ENCODE data around the gene SMIM10.
"Not testable (repeated sequence)": the region's sequence is repeated elsewhere in the genome, so short reads cannot be mapped to it uniquely, and the experiment has no call there.

Gene SMIM10

DNA sequence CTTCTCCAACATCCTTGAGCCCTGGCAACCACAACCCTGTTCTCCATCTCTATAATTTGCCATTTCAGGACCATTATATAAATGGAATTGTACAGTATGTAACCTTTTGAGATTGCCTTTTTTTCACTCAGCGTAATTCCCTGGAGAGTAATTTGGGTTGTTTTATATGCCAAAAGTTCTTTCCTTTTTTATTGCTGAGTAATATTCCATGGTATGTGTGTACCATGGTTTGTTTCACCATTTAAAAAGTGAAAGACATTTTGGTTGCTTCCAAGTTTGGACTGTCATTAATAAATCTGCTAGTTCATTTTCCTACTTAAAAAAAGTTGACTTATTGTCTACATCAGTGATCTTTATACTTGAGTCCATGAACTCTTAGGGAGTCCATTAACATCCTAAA is 33.0 kb upstream of the SMIM10 start:
- Histone ChIP-seq H3K27ac (ENCODE audit: low read length) (no peak overlapping the region), H3K9ac (ENCODE audit: low read length) (no peak overlapping the region), H3K27me3 (ENCODE audit: low read depth, low read length) (no peaks in the 10 kb centered on the region), H3K36me3 (replicated peaks; ENCODE audit: low read depth, low read length) (no peaks in the 10 kb centered on the region), H3K4me3 (ENCODE audit: low read length) (no peak overlapping the region), H4K20me1 (ENCODE audit: insufficient read depth, low read length) (no peaks in the 10 kb centered on the region), H2AFZ (ENCODE audit: low read depth, low read length) (no peak overlapping the region), H3K4me1 (ENCODE audit: low read length) (no peaks in the 10 kb centered on the region), H3K4me2 (ENCODE audit: low read length) (no peak overlapping the region), H3K79me2 (ENCODE audit: low read length) (no peaks in the 10 kb centered on the region), H3K9me3 (ENCODE audit: insufficient read depth, low read length) (no peaks in the 10 kb centered on the region)
- TF ChIP-seq EZH2phosphoT487 (IDR thresholded peaks at IDR 0.05; ENCODE audit: low read depth) = no peak
- TF ChIP-seq, protein P1, sequence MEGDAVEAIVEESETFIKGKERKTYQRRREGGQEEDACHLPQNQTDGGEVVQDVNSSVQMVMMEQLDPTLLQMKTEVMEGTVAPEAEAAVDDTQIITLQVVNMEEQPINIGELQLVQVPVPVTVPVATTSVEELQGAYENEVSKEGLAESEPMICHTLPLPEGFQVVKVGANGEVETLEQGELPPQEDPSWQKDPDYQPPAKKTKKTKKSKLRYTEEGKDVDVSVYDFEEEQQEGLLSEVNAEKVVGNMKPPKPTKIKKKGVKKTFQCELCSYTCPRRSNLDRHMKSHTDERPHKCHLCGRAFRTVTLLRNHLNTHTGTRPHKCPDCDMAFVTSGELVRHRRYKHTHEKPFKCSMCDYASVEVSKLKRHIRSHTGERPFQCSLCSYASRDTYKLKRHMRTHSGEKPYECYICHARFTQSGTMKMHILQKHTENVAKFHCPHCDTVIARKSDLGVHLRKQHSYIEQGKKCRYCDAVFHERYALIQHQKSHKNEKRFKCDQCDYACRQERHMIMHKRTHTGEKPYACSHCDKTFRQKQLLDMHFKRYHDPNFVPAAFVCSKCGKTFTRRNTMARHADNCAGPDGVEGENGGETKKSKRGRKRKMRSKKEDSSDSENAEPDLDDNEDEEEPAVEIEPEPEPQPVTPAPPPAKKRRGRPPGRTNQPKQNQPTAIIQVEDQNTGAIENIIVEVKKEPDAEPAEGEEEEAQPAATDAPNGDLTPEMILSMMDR (IDR thresholded peaks at IDR 0.05; ENCODE audit: low read depth, low read length) = no peak

DNA sequence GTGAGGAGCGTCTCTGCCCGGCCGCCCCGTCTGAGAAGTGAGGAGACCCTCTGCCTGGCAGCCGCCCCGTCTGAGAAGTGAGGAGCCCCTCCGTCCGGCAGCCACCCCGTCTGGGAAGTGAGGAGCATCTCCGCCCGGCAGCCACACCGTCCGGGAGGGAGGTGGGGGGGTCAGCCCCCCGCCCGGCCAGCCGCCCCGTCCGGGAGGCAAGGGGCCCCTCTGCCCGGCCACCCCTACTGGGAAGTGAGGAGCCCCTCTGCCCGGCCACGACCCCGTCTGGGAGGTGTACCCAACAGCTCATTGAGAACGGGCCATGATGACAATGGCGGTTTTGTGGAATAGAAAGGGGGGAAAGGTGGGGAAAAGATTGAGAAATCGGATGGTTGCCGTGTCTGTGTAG is 30.4 kb upstream of the SMIM10 start:
- not testable (repeated sequence) for H3K9me3 ChIP-seq (ENCODE audit: insufficient read depth, low read length); H3K27me3 ChIP-seq (ENCODE audit: low read depth, low read length); H3K4me2 ChIP-seq (ENCODE audit: low read length); H2AFZ ChIP-seq (ENCODE audit: low read depth, low read length); H3K4me3 ChIP-seq (ENCODE audit: low read length); H3K4me1 ChIP-seq (ENCODE audit: low read length); H3K27ac ChIP-seq (ENCODE audit: low read length); H3K79me2 ChIP-seq (ENCODE audit: low read length); H4K20me1 ChIP-seq (ENCODE audit: insufficient read depth, low read length); H3K9ac ChIP-seq (ENCODE audit: low read length); H3K36me3 ChIP-seq (replicated peaks; ENCODE audit: low read depth, low read length)

DNA sequence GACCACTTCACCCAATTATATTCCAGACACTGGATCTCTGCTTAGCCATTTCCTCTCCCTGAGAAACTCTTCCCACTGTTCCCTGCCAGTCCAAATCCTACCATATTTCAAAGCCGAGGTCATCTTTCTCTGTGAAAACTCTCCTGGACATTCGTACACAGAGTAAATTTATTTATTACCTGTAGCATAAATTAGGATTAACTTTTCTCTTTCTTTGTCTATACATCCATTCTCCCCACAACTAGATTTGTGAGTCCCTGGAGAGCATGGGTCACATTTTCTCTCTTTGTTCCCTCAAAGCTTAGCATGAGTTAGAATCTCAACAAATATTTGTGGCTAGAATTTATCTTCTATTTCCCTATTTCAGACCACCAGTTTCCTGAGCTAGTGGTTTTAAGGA is 27.8 kb upstream of the SMIM10 start:
- Histone ChIP-seq H3K27me3 (ENCODE audit: low read depth, low read length) (no peaks in the 10 kb centered on the region), H3K4me1 (ENCODE audit: low read length) (no peaks in the 10 kb centered on the region), H4K20me1 (ENCODE audit: insufficient read depth, low read length) (no peaks in the 10 kb centered on the region), H3K27ac (ENCODE audit: low read length) (no peak overlapping the region), H2AFZ (ENCODE audit: low read depth, low read length) (no peak overlapping the region), H3K79me2 (ENCODE audit: low read length) (no peaks in the 10 kb centered on the region), H3K9me3 (ENCODE audit: insufficient read depth, low read length) (no peaks in the 10 kb centered on the region), H3K9ac (ENCODE audit: low read length) (no peak overlapping the region), H3K4me3 (ENCODE audit: low read length) (no peak overlapping the region), H3K4me2 (ENCODE audit: low read length) (no peak overlapping the region), H3K36me3 (replicated peaks; ENCODE audit: low read depth, low read length) (no peaks in the 10 kb centered on the region)
- TF ChIP-seq, protein P1 (IDR thresholded peaks at IDR 0.05; ENCODE audit: low read depth, low read length) = no peak
- TF ChIP-seq EZH2phosphoT487 (IDR thresholded peaks at IDR 0.05; ENCODE audit: low read depth) = no peak

DNA sequence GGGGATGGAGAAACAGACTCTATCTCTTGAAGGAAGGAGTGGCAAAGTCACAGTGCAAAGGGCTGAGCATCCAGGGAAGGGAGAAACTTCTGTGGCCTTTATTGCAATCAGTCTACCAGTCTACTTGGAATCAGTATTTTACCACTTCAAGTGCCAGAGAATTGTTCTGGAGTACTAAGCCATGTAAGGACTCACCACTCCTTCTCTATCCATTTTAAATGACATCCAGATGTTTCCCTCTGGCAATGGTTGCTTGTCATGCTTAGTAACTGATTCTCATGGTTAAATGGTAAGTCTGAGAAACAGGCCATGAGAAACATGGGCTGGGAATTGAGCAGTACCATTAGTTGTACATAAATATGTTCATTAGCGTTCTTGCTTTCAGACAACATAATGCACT is 21.1 kb upstream of the SMIM10 start:
- H2AFZ ChIP-seq (ENCODE audit: low read depth, low read length) = no peak overlapping the region
- no peaks in the 10 kb centered on the region for H3K27me3 ChIP-seq (ENCODE audit: low read depth, low read length)
- no peak overlapping the region for H3K4me3 ChIP-seq (ENCODE audit: low read length)
- no peaks in the 10 kb centered on the region for H3K9me3 ChIP-seq (ENCODE audit: insufficient read depth, low read length)
- TF ChIP-seq, protein P1 (IDR thresholded peaks at IDR 0.05; ENCODE audit: low read depth, low read length) = no peak
- TF ChIP-seq EZH2phosphoT487 (IDR thresholded peaks at IDR 0.05; ENCODE audit: low read depth) = no peak
- H3K9ac ChIP-seq (ENCODE audit: low read length) = no peak overlapping the region
- no peaks in the 10 kb centered on the region for H3K79me2 ChIP-seq (ENCODE audit: low read length)
- no peaks in the 10 kb centered on the region for H3K36me3 ChIP-seq (replicated peaks; ENCODE audit: low read depth, low read length)
- no peaks in the 10 kb centered on the region for H4K20me1 ChIP-seq (ENCODE audit: insufficient read depth, low read length)
- no peak overlapping the region for H3K4me2 ChIP-seq (ENCODE audit: low read length)
- no peaks in the 10 kb centered on the region for H3K4me1 ChIP-seq (ENCODE audit: low read length)
- H3K27ac ChIP-seq (ENCODE audit: low read length) = no peak overlapping the region

DNA sequence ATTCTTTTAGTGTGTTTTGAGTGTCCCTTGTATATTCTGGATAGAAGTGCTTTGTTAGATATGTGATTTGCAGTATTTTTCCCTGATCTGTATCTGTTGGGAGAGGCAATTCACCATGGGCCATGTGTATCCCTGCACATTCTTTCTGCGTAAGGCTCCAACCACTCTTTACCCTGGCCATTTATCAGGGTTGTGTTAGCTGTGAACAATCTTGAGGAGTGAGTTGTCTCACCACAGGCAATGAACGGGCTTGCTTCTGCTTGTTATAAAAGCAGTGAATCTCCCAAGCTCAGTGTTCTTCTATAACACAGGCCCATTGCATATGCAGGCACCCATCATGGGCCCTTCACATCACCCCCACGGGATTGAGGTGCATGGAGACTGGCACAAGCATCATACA is 18.9 kb upstream of the SMIM10 start:
- H3K79me2 ChIP-seq (ENCODE audit: low read length) = no peaks in the 10 kb centered on the region
- no peak overlapping the region for H2AFZ ChIP-seq (ENCODE audit: low read depth, low read length)
- H3K9me3 ChIP-seq (ENCODE audit: insufficient read depth, low read length) = no peaks in the 10 kb centered on the region
- no peak overlapping the region for H3K4me2 ChIP-seq (ENCODE audit: low read length)
- TF ChIP-seq EZH2phosphoT487 (IDR thresholded peaks at IDR 0.05; ENCODE audit: low read depth) = no peak
- TF ChIP-seq, protein P1 (IDR thresholded peaks at IDR 0.05; ENCODE audit: low read depth, low read length) = no peak
- no peaks in the 10 kb centered on the region for H3K27me3 ChIP-seq (ENCODE audit: low read depth, low read length)
- no peaks in the 10 kb centered on the region for H4K20me1 ChIP-seq (ENCODE audit: insufficient read depth, low read length)
- H3K4me1 ChIP-seq (ENCODE audit: low read length) = no peaks in the 10 kb centered on the region
- no peak overlapping the region for H3K4me3 ChIP-seq (ENCODE audit: low read length)
- H3K36me3 ChIP-seq (replicated peaks; ENCODE audit: low read depth, low read length) = no peaks in the 10 kb centered on the region
- no peak overlapping the region for H3K27ac ChIP-seq (ENCODE audit: low read length)
- no peak overlapping the region for H3K9ac ChIP-seq (ENCODE audit: low read length)

Measured in OCI-LY3 (cell line).